GM21390 (cell line): Measurements from ENCODE around the gene HOXC10.

Source experiments
- ATAC-seq: cut with Tn5 transposase; IDR thresholded peaks from one replicate; pipeline ENCODE4 v1.9.1; 2021; ENCODE audit not compliant: unreplicated experiment

Gene HOXC10

DNA sequence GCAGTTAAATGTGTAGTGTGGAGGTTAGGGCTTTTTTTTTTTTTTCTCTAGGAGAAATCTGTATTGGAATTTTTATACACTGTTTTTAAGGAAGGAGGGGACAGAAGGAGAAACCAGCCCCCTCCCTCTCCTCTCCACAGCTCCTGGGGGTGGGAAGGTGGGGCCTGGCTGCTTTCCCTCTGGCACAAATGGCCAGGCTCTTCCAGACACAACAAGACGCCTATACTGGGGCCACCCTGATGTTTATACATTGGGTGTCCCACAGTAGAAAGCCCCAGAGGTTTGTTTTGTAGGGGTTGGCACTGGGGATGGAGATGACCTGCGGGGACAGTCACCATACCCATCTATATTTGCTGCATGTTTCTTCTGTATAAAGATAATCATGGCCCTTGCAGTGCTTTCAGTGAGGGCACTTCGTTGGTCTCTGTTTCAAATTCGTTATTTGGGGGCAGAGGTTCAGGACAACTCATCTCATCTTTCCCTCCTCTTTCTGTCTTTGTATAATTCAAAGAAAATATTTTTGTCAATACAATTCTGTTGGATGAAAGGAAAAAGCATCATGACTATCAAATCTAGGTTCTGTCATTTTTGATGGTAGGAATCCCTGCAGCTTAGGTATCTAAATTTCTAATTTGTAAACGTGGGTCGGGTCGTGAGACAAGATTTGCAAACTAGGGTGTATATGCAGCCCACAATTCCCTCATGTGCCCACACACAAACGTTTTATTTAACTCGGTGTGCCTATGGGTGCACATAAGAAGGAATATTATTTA lies 7.9 kb upstream of the HOXC10 start:
- ATAC-seq, result no peak

DNA sequence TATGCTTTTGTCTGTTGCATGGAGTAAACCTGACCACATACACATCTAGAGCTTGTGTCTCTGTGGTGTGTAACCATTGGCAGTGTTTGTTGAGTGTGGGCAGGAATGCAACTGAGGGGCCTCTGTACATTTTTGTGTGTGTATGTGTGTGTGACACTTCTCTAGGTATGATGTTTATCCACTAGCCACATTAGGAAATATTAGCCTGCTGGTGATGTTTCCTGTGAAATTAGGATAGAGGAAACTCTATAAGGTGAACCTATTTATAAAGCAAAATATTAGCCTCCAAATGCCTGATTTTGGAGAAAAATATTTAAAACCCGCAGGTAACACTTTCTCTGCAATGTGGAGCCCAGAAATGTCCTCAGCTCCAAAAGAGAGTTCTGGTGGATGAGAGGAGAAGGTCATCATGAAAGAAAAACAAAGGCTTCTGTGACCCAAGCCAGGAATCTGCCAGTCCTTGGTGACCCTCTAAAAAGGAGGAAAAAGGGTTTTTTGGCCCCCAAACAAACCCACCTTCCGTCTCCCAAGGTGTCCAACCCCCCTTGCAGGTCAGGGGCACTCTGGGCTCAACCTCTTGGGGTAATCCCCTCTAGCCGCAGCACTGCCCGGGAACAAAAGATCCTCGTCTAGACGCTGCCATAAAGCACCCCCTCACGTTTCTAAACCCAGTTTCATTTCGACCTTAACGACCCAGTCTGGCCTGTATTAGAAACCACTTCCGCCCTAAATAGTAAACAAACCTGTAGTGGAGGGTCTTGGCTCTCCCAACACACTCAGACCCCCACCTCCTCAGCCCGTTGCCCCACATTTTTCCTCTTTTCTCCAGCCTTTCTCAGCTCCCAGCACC lies 7.1 kb upstream of the HOXC10 start:
- no peak for ATAC-seq

DNA sequence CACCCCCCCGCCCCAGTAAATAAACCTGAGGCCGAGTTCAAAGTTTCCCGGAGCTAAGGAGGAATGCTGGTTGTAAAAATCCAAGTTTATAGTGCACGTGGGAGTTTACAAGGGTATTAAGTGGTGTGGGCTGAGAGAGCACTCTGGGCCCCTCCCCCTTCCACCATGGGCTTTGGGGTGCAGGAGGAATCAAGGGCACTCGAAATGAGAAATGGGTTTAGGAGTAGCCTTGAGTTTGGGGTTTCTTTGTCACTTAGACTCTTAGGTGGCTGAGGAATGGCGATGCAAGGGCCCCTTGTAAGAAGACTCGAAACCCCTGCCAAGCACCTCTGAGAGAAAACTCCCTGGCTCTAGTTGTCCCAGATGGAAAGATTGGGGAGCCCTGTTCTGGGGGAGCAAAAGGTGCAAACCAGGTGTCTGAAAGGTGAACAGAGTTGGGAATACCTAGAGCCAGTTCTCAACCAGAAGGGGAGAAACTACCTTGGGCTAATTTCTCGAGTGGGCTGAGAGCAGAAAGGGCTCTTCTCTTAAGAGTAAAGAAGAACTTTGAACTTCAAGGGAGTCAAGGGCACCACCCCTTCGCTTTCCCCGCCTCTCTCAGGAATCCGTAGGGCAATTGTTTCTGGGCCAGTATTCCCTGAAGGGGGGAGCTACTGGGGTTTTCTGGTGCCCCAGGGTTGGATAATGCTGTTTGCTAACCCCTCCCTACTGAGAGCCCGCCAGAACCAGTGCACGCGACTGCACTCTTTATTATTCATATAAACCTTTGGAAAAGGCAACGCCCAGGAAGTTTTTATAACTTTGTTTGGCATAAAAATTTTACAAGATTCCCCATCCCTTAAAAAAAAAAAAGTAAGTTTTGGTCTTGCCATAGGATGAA lies 6.2 kb upstream of the HOXC10 start:
- ATAC-seq, result no peak

DNA sequence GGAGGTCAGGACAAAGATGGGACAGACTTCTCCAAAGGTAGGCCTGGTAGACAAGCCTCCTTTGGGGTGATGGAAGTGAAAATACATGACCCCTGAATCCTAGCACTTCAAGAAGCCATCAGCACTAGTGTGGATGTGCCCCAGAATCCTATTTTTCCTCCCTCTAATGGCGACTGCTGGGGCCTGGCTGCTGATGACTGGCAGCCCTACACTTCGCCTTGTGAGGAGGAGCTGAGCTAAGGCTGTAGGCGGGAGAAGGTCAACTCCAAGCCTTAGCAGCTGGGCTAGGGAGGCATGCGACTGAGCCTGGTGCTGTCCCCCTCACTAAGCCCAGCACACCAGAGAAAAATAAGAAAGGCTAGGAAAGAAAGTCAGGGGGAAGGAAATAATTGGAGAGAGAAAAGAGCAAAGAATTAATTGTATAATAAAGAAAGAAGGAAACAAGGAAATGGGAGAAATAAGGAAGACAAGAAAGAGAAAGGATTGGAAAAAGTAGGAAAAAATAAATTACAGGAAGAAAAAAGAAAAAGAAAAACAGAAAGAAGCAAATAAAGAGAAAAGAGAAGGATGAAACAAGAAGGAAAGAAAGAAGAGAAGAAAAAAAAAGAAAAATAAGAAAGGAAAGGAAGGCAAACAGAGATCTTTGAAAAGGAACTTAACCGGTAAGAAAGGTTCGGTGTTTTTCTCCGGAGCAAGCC lies 4.7 kb upstream of the HOXC10 start:
- no peak for ATAC-seq

DNA sequence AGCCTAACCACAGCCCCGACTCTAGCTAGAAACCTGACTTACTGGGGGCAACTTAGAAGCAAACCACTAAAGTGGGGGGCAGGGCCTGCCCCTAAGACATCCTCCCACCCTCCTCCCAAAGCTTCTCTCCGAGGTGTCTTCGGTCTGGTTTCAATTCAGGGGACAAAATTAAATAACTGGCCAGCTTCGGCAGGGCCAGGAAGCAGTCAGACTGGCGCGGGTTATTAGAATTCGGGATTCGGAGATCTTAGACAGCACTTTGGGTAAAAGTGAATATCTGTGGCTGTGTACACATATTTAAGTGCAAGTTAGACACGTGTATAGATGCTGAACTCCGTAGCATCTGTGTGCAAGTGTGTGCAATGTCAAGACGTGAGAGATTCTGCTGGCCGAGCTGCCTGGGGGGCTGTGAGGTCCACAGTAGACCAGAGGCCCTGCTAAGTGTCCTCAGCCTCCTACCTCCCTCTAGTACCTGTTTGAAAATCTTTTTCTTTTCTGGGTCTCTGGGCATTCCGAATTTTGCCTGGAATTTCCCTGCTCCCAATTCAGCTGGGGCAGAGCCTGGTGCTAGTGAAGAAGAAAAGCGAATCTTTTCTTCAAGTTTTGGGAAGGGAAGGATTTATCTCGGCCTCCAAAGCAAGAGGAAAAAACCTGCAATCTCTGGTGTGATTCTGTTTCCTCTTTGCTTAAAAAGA lies 4.0 kb upstream of the HOXC10 start:
- no peak for ATAC-seq

DNA sequence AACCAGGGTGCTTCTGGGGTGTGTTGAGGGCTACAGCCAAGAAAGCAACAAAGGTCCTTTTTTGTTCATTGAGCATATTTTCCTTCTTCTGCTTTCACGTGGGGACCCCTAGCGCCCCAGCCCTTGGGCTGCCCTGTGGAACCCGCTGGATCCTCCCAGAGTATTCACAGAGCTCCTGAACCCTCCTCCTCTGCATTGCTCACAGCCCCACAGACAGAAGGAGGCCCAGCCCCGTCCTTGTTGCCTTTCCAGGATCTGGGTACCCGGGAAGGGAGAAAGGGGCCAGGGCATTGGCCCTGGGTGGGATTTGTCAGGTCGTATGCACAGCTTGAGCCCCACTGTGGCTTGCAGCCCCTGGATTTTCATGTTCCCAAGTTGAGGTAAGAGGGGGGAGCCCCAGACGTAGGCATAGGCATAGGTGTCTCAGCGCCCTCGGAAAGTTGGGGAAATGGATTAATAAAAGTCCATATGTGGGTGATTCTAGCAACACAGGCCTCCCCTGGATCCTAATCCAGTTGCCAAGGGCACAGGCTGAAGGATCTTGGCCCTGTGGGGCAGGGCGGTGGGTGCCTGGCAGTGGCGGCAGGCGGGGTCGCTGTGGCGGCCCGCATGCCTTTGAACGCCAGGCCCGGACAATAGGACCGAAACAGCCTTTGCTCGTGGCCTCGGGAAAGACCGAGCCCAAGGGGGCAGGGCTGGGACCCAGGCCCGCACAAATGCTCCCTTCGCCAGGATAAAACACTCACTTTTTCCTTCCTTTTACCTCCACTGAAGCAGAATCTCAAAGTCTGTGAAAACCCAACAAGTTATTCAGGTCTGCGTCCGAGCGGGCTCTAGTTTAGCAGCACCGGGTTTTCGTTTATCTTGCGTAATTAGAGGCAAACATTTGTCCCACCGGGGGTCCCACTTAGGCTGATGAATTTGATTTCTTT lies 3.0 kb upstream of the HOXC10 start:
- ATAC-seq, result no peak

DNA sequence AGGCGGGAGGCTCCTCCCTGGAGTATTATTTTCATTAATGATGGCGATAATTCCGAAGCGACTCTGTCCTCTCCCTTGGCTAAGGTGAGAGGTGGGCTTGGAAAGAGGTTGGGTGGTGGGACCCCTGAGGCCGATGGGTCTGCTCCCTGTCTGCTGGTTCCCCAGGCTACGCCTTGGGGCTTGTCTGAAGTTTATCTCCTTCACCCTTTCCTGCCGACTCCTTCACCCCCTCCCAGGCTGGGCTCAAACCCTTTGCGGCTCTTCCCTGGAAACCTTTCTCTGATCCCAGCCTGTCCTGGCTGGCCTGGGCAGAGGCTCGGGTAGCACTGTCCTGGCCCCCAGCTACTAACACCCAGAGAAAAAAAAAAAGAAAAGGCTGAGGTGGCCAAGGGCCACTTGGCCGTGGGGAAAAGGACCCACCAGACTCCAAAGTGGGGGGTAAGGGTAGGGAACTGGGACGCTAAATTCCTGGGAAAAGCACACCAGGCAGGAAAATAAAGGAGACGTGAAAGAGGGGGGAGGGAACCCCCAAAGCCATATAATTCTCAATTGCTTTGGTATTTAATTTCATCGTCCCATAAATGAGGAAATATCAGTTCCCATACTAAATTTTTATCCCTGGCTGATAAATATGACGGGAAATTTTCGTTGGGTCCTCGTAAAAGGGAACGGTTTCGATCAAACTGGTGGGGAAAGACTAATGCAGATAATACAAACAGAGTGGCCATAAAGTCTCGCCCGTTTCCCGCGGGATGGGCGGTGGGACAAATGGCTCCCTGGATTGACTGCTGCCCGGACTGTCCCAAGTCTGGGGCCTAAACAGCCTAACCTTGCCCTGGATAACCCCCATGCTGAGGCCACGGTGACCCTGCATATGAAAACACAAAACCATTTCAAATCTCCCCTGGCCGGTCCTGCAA lies 2.0 kb upstream of the HOXC10 start:
- ATAC-seq, result no peak

DNA sequence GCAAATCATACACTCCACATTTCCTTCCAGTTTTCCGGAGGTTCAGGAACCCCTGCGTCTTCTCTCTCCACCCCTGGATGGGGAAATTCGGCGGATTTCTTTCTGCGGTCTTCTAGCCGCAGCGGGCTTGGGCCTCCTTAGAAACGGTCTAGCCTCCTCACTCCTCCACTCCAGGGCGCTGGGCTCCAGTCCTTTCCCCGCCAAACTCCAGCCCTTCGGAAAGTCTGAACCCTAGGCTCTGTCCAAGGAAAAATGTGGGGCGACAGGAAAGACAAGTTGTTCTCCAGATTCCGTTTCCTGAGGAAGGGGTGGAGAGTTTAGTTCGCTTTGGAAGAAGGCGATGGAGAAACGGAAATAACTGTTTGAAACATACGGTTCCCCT lies 1.4 kb upstream of the HOXC10 start:
- ATAC-seq, result no peak

DNA sequence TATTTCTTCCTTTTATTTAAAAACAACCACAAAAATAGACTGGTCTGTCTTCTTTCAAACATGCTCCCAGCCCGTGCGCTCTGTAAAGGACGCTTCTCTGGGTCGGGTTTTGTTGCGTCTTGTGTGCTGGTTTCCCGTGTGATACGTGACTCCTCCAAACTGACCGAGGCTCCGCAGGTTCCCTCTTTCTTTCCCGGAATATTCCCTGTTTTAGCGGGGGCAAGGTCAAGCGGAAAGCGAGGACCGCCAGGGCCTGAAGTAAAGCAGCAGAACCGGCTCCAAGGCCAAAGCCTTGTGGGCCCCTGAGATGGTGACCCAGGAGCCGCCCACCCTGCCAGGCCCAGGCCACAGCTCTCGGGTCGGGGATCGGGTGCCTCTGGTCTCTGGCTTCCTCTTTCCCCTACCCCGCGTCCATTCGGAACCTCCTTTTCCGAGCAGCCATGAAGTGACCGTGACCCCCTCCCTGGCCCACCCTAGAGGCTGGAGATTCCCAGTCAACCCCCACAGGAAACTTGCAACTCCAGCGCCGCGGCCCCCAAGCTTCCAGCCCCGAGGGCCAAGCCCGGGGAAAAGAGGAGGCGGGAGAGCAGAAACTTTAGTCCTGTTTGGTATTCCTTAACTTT lies 885 bp upstream of the HOXC10 start:
- ATAC-seq, result no peak

DNA sequence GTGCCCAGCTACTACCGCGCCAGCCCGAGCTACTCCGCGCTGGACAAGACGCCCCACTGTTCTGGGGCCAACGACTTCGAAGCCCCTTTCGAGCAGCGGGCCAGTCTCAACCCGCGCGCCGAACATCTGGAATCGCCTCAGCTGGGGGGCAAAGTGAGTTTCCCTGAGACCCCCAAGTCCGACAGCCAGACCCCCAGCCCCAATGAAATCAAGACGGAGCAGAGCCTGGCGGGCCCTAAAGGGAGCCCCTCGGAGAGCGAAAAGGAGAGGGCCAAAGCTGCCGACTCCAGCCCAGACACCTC lies 697 bp downstream of the HOXC10 start:
- no peak for ATAC-seq

DNA sequence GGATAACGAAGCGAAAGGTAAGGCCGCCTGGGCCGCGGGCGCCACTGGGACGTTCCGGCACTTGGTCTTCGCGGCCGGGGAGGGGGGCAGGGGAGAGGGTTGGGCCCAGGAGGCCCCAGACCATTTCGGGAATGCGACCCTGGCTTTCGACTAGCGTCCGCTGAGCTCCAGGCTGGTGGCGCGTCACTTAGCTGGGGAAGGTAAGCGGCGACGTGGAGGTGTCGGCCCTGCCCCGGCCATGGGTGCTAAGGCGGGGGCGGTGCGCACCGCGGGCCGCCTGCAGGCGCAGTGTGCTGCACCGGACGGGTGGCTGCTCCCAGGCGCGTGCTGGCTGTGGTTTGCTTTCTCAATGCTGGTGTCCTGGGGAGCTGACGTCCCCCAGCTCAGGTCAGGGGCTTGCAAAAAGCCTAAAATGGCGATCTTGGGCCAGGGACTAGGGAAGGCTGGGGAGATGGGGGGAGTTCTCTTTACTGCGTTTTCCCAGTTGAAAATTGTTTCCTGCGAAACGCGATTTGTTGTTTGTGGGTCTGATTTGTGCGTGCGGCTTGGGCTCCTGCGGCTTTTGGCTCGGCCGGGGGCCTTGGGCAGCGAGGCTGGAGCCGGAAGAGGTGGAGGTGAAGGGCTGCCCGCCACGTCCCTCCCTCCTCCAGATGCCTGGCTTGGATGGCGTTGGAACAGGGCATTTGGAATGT lies 1.2 kb downstream of the HOXC10 start:
- no peak for ATAC-seq

DNA sequence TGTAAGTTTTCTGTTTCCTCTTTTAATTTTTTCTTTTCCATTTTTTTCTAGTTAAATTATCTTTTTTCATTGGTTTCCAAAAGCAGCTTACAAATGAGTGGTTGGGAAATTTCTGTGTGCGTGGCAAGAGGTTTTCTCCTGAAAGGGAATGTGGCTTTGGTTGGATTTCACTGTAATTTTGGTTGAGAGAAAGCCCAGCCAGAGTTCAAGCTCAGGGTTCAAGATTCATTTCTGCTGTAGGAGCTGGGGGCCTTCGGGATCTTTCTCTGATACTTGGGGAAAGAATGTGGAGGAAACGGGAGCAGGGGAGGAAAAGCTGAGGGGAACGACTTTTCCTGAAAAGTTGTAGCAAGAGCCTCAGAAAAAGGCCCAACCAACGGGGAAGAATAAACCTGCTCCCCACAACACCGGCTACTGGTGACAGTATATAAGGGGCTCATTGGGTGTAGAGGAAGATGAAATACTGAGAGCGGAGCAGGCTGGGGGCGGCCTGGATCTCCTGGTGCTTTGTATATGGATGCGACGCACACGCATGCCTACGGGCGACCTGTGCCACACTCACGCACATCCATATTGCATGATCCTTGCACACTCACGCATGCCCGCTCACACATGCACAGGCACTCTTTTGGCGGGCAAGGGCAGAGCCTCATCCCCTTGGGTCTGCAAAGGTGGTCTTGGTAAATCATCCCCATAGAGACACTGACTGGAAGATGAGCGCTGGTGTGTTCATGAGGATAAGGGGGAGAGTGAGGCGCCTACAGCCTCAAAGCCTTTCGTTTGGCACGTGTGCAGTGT lies 1.9 kb downstream of the HOXC10 start:
- ATAC-seq, result no peak

DNA sequence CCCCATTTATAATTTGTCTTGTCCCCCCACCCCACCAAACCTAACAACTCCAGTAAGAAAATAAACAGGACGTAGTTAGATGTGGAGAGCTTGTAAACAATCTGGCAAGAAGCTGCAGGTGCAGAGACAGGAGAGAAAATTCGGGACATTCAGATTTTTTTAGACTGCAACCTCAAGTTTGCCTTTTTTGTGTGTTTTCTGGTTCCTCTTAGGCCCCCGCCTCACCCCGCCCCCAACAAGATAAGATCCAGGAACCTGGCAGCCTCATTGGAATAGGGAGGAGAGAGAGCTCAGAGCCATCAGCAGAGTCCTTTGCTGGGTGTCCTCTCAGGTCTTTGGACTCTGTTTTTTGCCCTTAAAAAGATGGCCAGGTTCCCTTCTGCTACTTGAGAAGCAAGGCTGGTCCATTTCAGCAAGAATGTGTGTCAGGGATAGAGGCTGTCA lies 2.9 kb downstream of the HOXC10 start:
- ATAC-seq, result no peak

DNA sequence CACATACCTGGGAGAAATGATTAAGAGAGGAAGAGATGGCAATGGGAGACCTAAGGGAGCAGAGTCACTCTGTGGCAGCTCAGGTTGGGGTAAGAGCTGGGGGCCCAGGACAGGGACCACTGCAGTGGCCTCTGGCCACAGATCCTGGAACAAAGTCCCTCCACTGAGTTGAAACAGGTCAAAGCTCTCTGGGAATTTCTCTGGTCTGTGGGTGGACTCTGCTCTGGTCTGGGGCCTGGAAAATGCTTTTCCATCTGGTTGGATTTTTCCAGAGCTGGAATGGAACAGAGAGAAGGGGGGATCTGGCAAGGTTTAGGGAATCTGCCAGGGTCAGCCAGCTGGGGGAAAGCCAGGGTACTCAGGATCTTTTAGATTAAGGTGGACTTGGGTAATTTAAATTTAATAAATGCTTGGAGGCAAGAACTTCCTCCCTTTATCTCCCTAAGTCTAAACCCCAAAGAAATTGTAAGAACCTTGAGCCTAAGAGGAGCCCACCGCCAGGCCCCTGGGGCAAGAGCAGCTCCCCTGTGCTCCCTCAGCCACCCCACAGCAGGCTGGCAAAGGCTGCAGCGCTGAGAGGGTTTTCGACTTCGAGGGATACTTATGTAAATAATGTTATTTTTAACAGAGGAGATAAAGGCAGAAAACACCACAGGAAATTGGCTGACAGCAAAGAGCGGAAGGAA lies 3.7 kb downstream of the HOXC10 start:
- ATAC-seq, result no peak

DNA sequence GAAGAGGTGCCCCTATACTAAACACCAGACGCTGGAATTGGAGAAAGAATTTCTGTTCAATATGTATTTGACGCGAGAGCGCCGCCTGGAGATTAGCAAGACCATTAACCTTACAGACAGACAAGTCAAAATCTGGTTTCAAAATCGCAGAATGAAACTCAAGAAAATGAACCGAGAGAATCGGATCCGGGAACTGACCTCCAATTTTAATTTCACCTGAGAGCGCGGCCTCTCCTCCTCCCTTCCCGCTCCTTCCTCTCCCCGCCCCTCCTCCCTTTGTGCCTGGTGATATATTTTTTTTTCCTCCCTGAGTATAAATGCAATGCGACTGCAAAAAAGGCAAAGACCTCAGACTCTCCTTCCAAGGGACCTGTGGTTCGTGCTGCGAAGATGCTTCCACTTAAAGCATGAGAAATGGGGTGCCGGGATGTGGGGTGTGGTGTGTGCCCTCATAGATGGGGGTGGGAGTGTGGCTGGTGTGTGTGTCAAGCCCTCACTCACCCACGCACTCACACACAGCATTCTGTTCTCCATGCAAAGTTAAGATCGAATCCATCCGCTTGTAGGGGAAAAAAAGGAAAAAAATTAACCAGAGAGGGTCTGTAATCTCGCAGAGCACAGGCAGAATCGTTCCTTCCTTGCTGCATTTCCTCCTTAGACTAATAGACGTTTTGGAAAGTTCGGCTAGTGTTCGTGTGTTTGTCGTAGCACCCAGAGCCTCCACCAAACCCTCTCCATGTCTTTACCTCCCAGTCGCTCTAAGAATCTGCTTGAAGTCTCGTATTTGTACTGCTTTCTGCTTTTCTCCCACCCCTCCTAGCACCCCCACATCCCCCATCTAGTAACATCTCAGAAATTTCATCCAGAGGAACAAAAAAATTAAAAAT lies 4.5 kb downstream of the HOXC10 start:
- no peak for ATAC-seq
